ENCODE results near the gene PFDN4. TPM values are rescaled to one million over a fixed set of nuclear protein-coding genes. Genes with fewer than 3 reads are reported as not detected.

The PFDN4 gene, protein sequence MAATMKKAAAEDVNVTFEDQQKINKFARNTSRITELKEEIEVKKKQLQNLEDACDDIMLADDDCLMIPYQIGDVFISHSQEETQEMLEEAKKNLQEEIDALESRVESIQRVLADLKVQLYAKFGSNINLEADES
- polyA plus RNA-seq (350 and 512 TPM in 2 replicates), polyA minus RNA-seq (156 and 175 TPM in 2 replicates)

- Histone ChIP-seq H3K4me3 (ENCODE audit: low read length) (peak within 1 kb of the TSS; percentile 94), H3K9ac (ENCODE audit: low read length) (peak within 1 kb of the TSS; percentile 94), H3K27ac (ENCODE audit: low read length) (peak within 1 kb of the TSS; percentile 91), H4K20me1 (ENCODE audit: insufficient read depth) (no peaks in the 10 kb centered on the region), H3K9me3 (ENCODE audit: low read length) (no peaks in the 10 kb centered on the region), H2AFZ (ENCODE audit: low read depth, low read length) (peak within 1 kb of the TSS; percentile 89), H3F3A (ENCODE audit: insufficient read depth, low read length, poor library complexity, severe bottlenecking) (no peaks in the 10 kb centered on the region), H3K36me3 (ENCODE audit: insufficient read depth, low read length) (no peaks in the 10 kb centered on the region), H3K79me2 (replicated peaks; ENCODE audit: insufficient read depth, low read length) (peaks cover 30% of the 10 kb centered on the region), H3K9me2 (ENCODE audit: insufficient read depth, low read length) (no peaks in the 10 kb centered on the region), H3K4me2 (ENCODE audit: low read length) (peak within 1 kb of the TSS; percentile 98), H3K27me3 (ENCODE audit: insufficient read depth, low read depth, low read length) (no peaks in the 10 kb centered on the region)
- TF ChIP-seq EZH2 (IDR thresholded peaks at IDR 0.05; ENCODE audit: borderline replicate concordance, insufficient read depth, low read length, poor library complexity, severe bottlenecking) (no peak), RAD21 (conservative IDR thresholded peaks at IDR 0.05) (peak; percentile 55), REST (IDR thresholded peaks at IDR 0.05; ENCODE audit: borderline replicate concordance) (peak; percentile 41), TAF1 (IDR thresholded peaks at IDR 0.05; ENCODE audit: low read depth) (peak; percentile 82), EP300 (conservative IDR thresholded peaks at IDR 0.05; ENCODE audit: poor library complexity, severe bottlenecking) (peak; percentile 58), POLR2AphosphoS5 (IDR thresholded peaks at IDR 0.05) (peak; percentile 80), SMC3 (conservative IDR thresholded peaks at IDR 0.05; ENCODE audit: poor library complexity) (peak; percentile 66), MXI1 (conservative IDR thresholded peaks at IDR 0.05; ENCODE audit: poor library complexity, severe bottlenecking) (peak; percentile 82)
- TF ChIP-seq, protein P1, sequence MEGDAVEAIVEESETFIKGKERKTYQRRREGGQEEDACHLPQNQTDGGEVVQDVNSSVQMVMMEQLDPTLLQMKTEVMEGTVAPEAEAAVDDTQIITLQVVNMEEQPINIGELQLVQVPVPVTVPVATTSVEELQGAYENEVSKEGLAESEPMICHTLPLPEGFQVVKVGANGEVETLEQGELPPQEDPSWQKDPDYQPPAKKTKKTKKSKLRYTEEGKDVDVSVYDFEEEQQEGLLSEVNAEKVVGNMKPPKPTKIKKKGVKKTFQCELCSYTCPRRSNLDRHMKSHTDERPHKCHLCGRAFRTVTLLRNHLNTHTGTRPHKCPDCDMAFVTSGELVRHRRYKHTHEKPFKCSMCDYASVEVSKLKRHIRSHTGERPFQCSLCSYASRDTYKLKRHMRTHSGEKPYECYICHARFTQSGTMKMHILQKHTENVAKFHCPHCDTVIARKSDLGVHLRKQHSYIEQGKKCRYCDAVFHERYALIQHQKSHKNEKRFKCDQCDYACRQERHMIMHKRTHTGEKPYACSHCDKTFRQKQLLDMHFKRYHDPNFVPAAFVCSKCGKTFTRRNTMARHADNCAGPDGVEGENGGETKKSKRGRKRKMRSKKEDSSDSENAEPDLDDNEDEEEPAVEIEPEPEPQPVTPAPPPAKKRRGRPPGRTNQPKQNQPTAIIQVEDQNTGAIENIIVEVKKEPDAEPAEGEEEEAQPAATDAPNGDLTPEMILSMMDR (IDR thresholded peaks at IDR 0.05; ENCODE audit: poor library complexity, severe bottlenecking), result peak; percentile 90
Observed at GRCh38 chr20:54207743-54208547, at the start of gene PFDN4. Gene PFDN4, plus strand, starts transcription at chr20:54208087. Its CDS starts 14 bp downstream, at chr20:54208101.

- Histone ChIP-seq H3K9ac (ENCODE audit: low read length) (no peak overlapping the region), H3K9me2 (ENCODE audit: insufficient read depth, low read length) (no peaks in the 10 kb centered on the region), H3K27ac (ENCODE audit: low read length) (no peak overlapping the region), H3K4me3 (ENCODE audit: low read length) (no peak overlapping the region), H3K9me3 (ENCODE audit: low read length) (no peaks in the 10 kb centered on the region), H3K36me3 (ENCODE audit: insufficient read depth, low read length) (no peaks in the 10 kb centered on the region), H3K27me3 (ENCODE audit: insufficient read depth, low read depth, low read length) (no peaks in the 10 kb centered on the region), H3K79me2 (replicated peaks; ENCODE audit: insufficient read depth, low read length) (no peaks in the 10 kb centered on the region), H2AFZ (ENCODE audit: low read depth, low read length) (no peak overlapping the region), H3F3A (ENCODE audit: insufficient read depth, low read length, poor library complexity, severe bottlenecking) (no peaks in the 10 kb centered on the region), H3K4me2 (ENCODE audit: low read length) (no peak overlapping the region), H4K20me1 (ENCODE audit: insufficient read depth) (no peaks in the 10 kb centered on the region)
- TF ChIP-seq TAF1 (IDR thresholded peaks at IDR 0.05; ENCODE audit: low read depth) (no peak), MXI1 (conservative IDR thresholded peaks at IDR 0.05; ENCODE audit: poor library complexity, severe bottlenecking) (no peak), SMC3 (conservative IDR thresholded peaks at IDR 0.05; ENCODE audit: poor library complexity) (no peak), RAD21 (conservative IDR thresholded peaks at IDR 0.05) (no peak), POLR2AphosphoS5 (IDR thresholded peaks at IDR 0.05) (no peak), EZH2 (IDR thresholded peaks at IDR 0.05; ENCODE audit: borderline replicate concordance, insufficient read depth, low read length, poor library complexity, severe bottlenecking) (no peak), EP300 (conservative IDR thresholded peaks at IDR 0.05; ENCODE audit: poor library complexity, severe bottlenecking) (no peak), REST (IDR thresholded peaks at IDR 0.05; ENCODE audit: borderline replicate concordance) (no peak)
- TF ChIP-seq, protein P1 (IDR thresholded peaks at IDR 0.05; ENCODE audit: poor library complexity, severe bottlenecking), result no peak
Observed at GRCh38 chr20:54158226-54158625, 49.7 kb upstream of the PFDN4 start.

All from neural cell (in vitro differentiated cells).